LNCaP clone FGC (cell line): ENCODE data around the gene ADM5.

Experiments
- DNase-seq: peaks from one replicate; pipeline ENCODE4 v3.0.0-alpha.2; 2011; ENCODE audit warnings: low read depth
- H3K4me3 ChIP-seq: 2 replicates; pipeline ENCODE4 v1.5.1; 2011; ENCODE audit warnings: mild to moderate bottlenecking, low read depth, low read length, control low read depth
- TF ChIP-seq, protein P1 (sequence below): IDR thresholded peaks from 2 replicates; pipeline ENCODE4 v1.5.1; 2012; ENCODE audit warnings: mild to moderate bottlenecking; ENCODE audit not compliant: control insufficient read depth, insufficient read depth; ENCODE audit errors: extremely low read depth

The ADM5 gene

DNA sequence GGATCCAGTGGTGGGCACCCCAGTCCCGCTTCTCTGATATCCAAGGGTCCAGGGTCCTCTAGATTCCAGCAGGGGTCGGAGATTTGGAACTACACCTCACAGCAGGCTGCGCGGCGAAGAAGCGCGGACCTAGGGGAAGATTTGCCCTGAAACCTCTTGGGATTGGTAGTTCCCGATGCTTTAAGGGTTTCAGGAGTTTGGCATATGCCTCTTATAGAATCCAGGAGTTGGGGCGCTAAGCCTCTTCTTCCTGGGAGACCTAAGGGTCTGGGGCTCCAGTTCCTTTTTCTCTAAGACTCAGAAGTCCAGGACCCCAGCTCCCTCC, 23.3 kb upstream of the ADM5 start:
- TF ChIP-seq, protein P1, sequence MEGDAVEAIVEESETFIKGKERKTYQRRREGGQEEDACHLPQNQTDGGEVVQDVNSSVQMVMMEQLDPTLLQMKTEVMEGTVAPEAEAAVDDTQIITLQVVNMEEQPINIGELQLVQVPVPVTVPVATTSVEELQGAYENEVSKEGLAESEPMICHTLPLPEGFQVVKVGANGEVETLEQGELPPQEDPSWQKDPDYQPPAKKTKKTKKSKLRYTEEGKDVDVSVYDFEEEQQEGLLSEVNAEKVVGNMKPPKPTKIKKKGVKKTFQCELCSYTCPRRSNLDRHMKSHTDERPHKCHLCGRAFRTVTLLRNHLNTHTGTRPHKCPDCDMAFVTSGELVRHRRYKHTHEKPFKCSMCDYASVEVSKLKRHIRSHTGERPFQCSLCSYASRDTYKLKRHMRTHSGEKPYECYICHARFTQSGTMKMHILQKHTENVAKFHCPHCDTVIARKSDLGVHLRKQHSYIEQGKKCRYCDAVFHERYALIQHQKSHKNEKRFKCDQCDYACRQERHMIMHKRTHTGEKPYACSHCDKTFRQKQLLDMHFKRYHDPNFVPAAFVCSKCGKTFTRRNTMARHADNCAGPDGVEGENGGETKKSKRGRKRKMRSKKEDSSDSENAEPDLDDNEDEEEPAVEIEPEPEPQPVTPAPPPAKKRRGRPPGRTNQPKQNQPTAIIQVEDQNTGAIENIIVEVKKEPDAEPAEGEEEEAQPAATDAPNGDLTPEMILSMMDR, result no peak
- H3K4me3 ChIP-seq, result peak overlapping the region; percentile 94
- DNase-seq, result no peak

DNA sequence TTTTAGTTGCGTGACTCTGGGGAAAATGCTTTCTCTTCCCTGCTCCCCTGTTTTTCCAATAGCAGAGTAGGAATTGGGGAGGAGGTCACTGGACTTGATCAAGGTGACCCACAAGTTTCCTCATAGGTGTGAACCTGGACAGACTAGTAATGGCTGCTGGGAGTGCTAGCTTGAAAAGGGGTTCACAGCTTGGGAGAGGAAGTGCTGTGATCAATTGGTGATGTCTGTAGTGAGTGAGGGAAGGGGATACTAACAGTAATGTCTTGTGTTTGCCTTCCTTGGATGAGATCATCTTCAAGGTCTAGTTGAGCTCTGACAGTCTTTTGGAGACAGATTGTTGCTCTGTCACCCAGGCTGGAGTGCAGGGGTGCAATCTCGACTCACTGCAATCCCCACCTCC, 21.9 kb upstream of the ADM5 start:
- DNase-seq, result no peak
- TF ChIP-seq, protein P1, result no peak
- H3K4me3 ChIP-seq, result no peak overlapping the region

DNA sequence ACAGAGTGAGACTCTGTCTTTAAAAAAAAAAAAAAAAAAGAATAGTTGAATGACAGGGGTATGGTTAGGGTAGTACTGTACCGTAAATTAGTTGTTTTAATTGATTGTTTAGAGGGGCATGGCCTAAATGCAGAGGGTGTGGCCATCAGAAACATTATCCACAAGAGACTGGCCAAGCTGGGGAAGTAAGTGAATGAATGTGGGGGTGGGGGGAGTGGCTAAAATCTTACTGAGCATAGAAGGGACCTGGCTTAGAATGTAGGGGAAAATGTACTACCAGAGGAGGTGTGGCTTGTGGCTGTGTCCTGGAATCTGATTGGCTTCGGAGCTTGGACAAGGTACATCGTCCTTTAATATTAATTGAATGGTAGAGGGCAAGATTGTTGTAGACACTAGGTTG, 19.9 kb upstream of the ADM5 start:
- DNase-seq, result no peak
- H3K4me3 ChIP-seq, result no peak overlapping the region
- TF ChIP-seq, protein P1, result no peak

DNA sequence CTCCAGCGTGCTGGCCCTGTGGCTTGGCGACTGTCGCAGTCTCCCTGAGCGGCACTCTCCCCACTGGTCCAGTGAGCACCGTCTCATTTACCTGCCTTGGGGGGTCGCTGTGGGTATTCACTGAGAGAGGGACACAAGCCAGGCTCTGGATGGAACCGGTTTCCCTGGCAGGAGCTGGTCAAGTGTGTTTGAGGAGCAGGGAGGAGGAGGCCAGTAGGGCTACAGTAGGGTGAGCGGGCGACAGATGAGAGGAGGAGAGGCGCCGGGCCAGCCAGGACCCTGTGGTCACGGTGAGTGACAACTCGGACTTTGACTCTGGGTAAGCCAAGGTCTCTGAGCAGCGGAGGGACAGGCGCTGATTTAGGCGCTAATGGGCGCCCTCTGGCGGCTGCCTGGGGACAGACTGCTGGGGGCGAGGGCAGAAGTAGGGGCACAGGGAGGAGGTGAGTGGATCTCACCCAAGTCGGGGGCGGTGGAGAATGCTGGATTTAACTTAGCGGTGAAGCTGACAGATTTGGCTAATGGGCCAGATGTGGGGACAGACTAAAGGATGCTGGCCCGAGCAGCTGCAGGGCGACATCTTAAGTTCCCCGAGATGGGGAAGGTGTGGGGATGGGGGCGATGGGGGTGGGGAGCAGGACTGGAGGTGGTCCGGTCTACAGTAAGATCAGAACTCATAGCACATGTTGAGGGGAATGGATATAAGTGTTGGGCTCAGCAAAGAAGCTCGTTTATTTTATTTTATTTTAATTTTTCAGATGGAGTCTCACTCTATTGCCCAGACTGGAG, 17.1 kb upstream of the ADM5 start:
- TF ChIP-seq, protein P1, result peak; percentile 96
- no peak overlapping the region for H3K4me3 ChIP-seq
- DNase-seq, result no peak

DNA sequence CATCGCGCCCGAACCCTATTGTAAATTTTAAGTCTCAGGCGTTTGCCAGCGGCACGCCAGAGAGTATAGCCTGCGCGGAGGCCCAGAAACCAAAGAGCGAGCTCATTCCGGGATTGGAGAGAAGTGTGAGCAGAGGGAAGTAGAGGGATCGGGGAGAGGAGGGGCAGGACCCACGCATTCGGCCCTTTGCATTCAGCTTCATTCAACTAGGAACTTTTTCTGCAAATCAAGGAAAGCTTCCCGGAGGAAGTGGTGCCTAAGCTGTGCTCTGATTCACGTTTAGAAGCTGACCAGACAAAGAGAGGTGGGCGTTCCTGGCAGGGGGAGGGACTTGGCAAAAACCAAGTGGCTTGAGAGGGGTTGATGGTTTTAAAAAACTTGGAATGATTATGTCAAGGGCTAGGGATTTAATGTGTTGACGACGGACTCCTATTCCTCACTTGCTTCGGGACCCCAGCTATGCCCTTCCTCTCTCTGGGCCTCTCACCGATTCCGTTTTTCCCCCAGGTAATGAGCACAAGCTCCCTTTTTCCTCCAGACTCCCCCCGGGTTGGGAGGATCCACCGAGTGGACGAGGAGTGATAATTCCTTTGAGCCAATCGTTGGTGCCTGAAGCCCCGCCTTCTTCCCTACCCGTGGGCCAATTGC, 13.1 kb upstream of the ADM5 start:
- TF ChIP-seq, protein P1, result no peak
- DNase-seq, result peak; percentile 96
- peak overlapping the region; percentile 99 for H3K4me3 ChIP-seq

DNA sequence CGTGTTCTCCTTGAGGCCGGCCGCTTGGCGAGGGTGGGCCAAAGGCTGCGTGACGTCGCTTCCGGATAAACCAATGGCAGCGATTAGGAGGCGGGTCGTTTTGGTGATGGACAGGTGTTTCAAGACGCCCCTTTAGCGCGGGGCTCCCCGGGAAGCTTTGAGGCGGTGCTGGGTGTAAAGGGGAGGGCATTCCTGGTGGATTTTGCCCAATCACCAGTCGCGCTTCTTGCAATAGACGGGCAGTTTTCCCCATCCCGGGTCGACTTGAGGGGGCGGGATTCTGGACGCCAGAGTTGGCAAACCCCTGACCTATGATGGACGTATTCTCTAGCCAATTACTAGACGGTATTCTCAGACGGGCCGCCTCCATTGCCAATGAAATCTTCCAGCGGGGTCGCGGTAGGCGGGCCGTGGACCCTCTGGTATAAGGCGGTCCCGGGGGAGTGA, 12.6 kb upstream of the ADM5 start:
- TF ChIP-seq, protein P1, result no peak
- DNase-seq, result peak; percentile 100
- H3K4me3 ChIP-seq, result peak overlapping the region; percentile 99

DNA sequence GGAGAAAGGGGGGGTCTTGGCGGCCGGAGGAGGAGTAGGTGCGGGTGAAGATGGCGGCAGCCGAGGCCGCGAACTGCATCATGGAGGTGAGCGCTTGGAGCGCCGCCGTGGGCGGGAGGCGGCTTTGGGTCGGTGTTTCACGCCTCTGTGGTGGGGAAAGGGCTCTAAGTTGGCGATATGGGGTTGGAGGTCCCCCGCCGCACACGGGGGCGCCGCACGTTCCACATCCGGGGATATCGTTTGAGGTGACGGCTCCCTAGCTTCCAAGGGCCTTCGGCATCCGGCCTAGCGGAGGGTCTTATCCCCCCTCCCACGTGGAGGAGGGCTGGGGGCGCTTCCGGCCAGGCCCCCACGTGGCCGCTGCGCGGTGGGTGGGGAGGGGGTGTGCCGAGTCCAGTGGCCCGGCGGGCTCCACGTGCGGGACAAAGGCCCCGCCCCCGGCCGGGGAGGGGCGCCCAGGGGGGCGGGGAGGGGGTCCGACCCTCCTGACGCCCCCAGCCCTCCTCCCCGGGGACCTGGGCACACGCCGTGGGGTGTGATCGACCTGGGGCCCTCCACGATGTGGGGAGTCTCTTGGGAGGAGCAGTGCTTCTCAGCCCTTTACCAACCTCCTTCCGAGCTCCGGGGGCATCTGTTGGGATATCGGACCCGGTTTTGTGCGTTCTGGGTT, 12.0 kb upstream of the ADM5 start, which contains the start of gene PRMT1:
Gene PRMT1 (plus strand): TSS at position 41 of the 670 bp plus-strand sequence. CDS start 10 bp downstream, at position 51.
- TF ChIP-seq, protein P1, result no peak
- no peak for DNase-seq
- H3K4me3 ChIP-seq, result peak within 1 kb of the TSS; percentile 99
